Activated CD4-positive, alpha-beta T cell treated with anti-CD3 and anti-CD28 coated beads, Interleukin-10, Interleukin-2, amounts not matched to agents 100 ng/mL and 50 ng/mL, durations not matched to agents 16 hours and 8 hours (primary cell): ENCODE data around the gene MEN1.
A peak's percentile ranks its signal among the peaks of the same experiment; 100 is the strongest.

Source experiments
- DNase-seq: peaks from one replicate; pipeline ENCODE4 v3.0.0-alpha.2; 2020

The MEN1 gene

DNA sequence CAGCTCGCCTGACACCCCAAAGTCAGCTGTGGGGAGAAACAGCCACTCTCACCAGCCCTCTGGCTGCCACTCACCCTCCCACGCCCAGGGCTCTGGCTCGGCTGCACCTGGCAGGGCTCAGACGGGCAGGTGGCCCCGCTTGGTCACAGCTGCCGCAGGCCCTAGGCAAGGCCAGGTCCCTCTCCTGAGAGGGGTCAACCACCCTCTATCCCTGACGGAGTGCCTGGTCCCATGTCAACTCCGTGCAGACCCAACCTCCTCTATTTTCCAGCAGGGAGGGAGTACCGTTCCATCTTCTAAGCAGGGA is 9.2 kb downstream of the MEN1 start:
- no peak for DNase-seq

DNA sequence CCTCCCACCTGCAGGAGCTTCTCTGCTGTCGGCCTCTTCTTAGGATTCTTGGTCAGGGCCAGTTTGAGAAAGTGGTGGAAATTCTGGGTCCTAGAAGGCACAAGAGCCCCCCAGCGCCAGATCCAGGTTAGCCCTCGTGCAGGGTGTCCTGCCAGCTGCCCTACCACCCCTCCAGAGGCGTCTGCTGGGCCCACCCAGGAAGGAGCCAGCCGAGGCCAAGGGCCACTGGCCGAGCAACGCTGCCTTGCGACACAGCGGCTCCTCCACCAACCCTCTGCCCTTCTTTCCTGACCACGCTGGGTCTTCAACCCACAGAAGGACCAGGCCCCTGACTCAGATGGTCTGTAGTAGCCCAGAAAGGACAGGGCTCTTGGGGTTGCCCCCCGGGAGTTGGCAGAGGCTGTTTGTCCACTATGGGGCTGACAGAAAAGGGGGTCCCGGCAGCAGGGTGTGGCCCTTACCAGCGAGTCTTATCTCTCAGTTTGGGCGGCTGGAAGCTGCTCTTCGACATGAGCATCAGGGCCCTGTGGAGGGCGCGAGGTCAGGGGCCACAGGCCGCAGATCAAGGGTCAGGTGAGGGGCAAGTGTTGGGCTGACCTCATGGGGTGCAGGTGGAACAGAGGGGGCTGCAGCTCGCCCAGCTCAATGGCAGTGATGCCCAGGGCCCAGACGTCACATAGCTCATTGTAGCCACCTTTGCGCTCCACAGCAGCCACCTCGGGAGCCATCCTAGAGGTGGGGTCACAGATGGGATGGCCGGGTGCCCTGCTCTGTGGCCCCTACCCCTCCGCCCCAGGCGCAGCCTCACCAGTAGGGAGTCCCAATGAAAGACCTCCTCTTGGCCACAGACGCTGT is 9.8 kb downstream of the MEN1 start:
- DNase-seq: no peak

DNA sequence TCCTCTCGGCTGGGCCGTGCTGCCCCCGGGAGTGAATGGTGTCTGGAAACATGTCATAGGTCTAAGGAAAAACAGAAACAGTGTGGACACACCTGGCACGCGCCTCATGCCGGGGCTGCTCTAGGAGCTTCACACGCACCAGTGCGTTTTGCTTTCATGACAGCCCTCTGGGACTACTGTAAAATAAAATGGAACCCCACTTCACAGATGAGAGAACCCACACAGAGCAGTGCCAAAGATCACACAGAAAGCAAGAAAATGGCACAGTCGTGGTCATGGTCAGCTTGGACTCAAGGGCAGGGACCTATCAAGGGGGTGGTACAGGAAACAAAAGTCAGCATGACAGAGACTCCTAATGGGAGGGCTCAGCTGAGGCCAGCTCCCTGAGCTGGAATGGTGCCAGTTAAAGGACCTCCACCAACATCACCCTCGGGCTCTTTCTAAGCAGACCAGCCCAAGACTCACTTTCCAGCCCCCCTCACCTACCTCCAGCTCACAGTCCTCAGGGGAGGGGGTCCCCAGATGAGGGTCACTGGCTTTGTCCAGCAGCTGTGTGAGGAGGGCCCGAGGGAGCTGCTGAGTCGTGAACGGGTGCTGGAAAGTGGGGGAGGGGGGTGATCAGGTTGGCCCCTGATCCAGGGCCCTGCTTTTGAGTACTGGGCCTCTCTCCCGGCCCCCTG is 10.6 kb downstream of the MEN1 start:
- no peak for DNase-seq

DNA sequence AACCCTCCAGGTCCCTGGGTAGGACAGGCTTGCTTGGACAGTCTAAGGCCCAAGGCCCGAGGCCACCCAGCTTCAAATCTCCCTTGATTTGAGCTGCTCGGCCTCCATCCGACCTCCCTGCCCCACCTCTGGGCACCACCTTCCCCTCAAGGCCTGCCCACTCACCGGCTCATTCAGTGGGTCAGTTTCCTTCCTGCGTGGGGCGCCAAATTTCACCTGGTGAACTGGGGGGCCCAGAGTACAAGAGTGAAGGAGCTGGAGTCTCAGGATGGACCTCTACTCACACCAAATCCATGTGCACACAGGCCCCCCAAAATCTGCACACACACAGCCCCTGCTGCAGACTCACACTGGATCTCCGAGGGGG is 11.1 kb downstream of the MEN1 start:
- no peak for DNase-seq

DNA sequence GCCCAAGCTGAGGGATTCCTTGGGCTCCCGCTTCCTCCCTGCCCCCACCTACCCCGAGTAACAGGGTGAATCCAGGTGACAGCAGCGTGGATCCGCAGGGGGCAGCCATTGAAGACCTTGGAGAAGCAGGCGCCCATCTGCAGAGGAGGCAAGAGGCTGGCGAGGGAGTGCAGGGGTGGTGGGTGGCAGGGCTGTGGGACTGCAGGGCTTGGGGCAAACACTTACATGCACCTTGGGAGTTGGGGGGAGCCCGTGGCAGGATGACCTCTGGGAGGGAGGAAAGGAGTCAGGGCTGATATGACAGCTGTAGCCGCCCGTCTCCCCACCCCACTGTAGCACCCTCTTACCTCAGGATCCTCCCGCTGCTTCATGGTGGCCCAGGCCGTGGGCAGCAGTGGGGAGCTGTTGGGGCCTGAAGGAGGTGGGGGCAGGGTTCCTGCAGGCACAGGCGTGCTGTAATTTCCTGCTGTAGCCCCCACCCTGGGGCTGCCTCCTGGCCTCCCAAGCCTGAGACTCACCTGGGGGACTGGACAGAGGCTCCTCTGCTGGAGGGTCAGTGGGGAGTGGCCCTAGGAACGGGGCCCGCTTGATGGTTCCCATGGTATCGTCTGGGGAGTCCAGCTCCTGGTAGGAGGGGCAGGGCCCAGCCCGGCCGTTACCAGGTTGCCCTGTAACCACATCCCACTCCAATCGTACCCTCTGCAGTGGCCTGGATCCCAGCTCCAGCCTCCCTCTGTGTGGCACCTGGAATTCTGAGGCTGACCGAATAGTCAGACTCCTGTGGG is 13.4 kb downstream of the MEN1 start:
- DNase-seq: no peak

DNA sequence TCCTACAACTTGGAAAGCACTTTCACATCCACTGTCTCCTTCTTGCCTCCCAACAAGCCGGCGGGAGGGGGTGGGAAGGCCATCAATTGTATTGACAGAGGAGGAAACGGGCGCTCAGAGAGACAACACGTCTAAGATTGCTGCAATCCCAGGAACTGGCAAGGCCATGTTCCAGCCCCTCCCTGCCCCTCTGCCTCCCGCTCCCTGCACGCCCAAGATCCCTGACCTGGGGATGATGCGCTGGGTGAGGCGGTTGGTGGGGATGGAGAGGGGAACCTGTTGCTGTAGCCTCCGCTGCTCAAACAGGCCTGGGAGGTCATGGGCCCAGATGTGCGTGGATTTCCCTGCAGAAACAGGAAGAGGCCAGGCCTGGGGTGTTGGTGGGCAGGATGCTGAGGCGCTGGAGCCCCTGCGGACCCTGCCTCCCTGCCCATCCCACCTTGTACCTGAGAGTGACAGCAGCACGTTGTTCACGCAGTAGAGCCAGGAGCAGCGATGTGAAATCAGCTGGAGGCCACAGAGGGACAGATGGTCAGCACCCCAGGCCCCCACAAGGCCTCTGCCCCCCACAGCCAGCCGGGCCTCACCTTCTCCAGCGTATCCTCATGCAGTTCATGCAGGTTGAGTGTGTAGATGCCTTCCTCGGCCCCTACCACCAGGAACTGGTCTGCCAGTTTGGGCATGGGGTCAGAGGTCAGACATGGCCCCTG is 14.1 kb downstream of the MEN1 start:
- no peak for DNase-seq

DNA sequence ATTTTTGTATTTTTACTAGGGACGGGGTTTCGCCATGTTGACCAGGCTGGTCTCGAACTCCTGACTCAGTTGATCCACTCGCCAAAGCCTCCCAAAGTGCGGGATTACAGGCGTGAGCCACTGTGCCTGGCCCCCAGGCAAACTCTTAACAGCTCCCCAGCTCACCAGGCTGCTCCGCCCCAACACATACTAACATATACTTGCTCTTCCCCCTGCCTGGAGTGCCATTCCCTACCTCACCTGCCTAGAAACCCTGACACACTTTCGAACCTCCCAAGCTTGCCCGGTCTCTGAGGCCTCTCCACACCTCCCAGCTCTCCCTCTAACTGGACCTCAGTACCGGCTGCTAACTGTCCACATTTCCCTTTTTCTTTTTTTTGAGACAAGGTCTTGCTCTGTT is 15.8 kb downstream of the MEN1 start:
- no peak for DNase-seq

DNA sequence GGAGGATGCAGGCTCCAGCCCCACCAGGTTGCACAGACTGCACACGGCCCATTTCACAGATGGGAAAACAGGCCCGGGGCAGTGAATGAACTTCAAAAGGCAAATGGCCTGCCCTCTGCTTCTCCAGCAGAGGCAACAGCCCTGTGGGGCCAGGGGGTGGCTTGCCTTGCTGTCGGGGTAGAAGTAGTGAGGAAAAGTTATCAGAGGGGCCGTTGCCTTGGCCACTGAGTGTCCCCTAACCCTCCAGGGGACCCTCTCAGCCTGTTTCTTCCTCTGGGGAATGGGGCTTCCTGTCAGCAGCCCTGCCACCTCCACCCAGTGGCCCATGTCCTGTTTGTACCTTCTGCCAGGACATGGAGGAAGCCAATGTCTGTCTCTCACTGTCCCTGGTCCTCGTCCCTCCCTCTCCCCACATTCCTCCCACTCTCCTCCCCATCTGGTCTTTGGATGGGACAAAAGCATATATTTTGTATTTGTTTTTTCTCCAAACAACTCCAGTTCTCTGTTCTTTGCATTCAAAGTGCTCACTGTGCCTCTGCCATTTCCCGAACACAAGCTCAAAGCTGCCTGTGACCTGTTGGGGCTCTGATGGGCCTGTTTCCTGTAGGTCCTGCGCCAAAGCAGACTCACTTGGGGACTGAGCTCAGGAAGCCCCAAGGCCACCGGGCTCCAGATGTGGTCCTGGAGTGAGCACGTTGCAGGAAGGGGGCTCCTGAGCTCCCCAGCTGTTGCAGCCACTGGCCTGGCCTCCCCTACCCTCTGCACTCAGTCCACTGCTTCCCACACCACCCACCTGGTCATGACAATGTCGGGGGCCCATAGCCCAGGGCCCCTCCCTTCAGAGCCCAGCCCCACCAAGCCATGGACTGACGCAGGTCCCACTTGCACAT is 16.8 kb downstream of the MEN1 start:
- DNase-seq: no peak

DNA sequence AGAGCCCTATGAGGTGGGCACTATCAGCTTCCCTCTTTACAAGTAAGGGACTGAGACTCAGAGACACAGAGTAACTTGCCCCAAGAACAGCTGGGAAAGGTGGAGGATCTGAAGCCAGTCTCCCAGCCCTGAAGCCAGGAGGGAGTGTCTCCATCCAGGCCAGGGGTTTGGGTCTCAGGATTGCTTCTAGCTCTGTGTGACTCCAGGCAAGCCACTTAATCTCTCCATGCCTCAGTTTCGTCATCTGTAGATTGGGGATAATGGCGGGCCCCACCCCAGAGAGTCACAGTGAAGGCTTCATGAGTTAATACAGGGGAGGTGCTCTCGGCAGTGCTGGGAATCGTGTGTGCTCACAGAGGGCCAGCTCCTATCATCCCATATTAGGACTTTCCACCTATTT is 17.9 kb downstream of the MEN1 start:
- no peak for DNase-seq

DNA sequence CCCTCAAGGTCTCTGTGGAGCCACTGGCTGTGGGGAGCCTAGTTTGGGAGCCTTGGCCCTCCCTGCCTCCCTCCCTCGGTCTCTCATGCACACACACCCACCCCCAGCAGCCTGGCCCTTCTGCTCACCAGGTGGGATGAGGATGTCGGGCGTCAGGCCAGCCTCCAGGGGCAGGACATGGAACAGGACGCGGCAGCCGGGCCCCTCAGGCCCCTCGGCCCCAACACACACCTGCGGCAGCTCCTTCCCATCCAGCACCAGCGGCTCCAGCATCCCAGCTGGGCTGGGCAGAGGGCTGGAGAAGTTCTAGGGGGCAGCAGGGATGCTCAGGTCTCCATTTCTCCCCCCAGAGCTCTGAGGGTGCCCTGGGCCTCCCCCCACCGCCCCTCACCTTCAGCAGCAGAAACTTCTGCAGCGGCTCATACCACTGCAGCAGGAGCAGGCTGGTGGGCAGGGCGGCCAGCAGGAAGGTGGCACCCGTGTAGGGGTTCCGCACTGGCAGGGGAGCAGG is 18.5 kb downstream of the MEN1 start:
- no peak for DNase-seq

DNA sequence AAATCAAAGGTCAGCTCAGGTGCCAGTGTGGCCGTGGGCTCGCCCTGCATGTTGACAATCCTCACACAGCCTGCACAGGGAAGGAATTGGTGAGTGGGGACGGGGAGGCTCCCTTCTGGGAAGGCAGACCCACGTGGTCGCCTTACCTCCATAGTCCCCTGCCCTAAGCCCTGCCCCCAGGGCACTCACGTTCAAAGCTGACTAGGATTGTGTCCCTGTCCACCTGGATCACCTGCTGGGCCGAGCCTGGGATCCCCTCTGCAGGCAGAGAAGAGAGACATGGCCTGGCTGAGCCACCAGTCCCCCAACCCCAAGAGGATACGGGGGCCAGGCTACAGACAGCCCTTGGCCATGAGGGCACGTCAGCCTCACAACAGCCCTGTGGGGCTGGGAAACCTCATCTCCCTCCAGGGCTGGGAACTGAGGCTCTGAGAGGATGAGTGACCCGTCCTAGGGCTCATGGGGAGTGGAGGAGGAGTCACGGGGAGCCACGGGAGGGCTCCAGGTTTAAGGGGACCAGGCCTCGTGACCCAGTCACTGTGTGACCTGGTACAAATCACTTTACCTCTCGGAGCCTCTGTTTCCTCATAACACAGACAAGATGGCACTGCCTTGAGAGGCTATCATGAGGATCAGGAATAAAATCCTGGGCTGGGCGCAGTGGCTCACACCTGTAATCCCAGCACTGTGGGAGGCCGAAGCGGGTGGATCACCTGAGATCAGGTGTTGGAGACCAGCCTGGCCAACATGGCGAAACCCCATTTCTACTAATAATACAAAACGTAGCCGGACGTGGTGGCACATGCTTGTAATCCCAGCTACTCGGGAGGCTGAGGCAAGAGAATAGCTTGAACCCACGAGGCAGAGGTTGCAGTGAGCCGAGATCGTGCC is 19.9 kb downstream of the MEN1 start:
- no peak for DNase-seq

DNA sequence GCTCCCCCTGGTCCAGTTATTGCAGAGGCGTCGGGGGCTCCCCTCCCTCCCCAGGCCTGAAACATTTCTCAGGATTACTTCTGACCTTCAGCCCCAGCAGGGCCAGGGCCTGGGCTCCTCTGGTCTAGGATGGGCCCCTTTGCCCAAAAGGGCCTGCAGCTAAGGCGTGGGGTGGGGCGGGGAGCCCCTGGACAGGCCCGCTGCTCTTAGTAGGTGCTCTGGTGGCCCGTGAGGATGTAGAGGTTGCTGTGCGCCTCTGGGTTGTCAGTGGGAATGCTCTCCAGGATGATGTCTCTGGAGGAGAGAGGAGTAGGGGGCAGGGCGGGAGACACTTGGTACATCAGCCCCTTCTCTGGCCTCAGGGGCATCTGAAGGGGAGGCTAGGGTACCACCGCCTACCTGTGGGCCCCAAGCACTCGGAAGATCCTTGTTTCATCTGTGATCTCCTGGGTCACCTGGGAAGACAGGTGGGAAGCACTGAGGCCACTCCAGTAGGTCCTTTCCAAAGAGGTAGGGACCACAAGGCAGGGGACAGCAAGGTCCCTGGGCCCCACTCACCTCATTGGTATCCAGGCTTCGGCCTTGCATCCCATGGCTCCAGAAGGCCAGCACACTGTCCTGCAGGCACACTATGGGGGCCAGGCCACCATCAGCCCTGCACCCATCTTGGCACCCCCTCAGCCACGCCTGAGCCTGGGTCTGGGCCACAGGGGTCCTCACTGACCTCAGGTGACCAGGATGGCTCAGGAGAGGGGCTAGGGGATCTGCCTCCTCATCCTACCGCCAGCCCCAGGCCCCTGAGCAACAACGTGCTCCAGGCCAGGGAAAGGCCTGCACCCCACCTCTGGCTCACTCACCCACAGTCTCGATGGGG is 20.8 kb downstream of the MEN1 start:
- DNase-seq: no peak

DNA sequence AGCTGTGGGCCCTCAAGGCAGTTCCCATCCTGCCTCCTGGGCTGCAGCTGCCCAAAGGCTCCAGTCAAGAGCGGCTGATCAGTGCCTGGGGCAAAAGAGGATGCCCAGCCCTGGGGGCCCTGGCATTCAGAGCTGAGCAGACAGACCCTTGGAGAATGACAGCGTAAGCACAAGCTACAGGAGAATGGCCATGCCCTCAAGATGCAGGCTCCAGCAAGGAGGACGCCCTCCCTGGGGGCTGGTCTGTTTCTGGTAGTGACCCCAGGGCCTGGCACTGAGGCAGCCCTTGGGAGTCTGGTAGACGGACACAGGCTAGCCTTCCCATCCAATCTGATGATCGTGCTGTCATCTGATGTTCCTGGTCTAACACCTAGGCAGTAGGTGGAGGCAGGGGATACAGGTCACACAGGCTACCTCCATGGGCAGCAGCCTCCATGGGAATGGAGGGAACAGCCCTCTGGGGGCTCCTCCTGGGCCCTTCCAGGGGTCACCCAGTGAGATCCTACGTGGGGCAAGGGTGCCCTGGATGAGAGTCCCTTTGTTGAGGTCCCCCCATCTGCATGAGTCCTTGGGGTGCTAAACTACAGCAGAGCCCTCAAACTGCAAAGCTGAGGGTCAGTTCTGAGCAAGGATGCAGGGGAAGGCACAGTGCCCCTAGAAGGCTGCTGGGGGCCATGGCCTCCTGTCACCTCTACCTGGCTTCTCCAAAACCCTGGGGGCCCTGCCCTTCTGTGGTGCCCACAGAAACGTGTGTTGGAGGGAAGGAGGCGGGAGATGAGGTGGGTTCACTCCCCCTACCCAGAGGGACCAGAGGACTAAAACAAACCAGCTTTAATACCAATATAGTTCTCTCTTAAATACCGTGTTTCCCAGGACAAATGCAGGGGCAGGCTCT is 21.8 kb downstream of the MEN1 start:
- no peak for DNase-seq

DNA sequence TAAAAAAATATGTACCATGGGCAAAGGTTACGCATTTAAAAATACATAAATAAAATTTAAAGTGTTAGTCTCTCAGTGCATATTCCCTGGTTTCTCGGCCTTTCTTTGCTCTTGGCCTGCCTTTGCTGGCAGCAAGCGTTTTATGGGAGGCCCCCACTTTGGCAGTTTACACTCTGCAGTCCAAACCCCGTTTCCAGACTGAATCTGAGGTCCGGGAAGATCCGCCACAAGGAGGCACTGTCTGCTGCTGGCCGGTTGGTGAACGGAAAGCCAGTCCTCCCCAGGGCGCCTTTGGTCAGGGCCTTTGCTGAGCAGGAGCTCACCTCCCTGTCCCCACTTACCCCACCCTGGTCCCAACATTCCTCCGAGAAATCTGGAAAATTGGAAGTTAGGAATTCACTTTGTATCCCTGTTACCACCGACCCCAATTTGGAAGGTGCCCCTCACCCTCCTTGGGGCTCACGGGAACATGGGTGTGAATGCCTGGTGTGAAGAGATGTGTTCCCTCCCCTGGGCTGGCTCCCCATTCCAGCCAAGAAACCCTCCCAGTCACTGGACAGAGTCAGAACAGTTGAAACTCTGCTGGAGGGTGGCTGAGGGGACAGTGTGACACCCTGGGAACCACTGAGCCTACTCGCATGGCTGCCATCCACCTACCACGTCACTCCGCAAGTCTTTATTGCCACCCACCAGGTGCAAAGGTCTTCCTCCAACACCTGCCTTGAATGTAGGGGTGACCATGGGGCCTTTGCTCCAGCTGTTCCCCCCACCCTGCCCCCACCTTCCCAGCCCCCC is 22.6 kb downstream of the MEN1 start:
- peak; percentile 57 for DNase-seq

DNA sequence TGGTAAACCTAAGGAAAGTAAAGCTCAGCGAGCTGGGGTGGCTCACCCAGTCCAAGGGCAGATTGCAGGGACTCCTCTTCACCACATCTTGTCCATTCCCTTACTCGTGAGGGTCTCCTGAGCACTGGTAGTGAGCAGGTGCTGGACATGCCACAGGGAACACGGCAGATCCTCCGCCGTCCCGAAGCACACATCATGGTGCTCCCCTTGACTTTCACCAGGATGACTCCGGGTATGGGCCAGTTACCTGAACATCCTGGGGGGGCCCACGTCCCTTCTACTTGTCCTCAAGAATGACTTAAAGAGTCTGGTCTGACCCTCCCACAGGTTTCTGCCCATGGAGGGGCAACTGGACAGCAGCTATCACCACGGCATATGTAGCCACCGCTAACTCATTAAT is 24.0 kb downstream of the MEN1 start:
- no peak for DNase-seq

DNA sequence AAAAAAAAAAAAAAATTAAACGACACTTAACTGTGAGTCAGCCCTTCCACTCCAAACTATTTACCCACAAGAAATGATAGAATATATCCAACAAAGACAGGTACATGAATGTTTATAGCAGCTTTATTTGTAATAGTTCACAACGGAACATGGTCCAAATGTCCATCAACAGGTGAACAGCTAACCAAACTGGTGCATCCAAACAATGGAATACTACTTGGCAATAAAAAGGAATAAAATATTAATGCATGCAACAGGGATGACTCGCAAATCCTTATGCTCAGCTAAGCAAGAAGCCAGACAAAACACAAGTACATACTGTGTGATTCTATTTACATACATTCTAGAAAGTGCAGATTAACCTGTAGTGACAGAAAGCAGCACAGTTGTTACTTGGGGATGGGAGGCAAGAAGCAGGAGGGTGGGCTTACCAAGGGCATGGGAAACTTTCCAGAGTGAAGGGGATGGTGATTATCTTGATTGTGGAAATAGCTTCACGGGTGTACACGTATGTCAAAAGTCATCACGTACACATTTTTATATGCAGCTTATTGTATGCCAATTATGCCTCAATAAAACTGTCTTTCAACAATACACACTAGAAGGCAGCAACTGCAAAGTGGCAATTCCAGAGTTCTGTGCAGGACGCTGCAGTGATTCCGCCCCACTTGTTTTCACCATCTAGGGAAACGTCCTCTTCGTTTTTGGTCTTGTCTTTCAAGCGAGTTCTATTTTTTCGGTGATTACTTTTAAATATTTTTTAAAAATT is 25.4 kb downstream of the MEN1 start:
- no peak for DNase-seq
